Measurements from ENCODE around the gene RELN.

Gene RELN

GRCh38 chr7:103989785-103990767 is 618 bp upstream of the RELN start:
- DNase-seq (ENCODE audit: low read depth) = no peak

GRCh38 chr7:103988468-103989199 is 824 bp downstream of the RELN start:
- no peak for DNase-seq (ENCODE audit: low read depth)

- no peak for DNase-seq (ENCODE audit: low read depth)
These were observed 2.0 kb downstream of the RELN start for GRCh38 chr7:103987451-103987850.

- no peak for DNase-seq (ENCODE audit: low read depth)
These were observed 3.8 kb downstream of the RELN start for GRCh38 chr7:103985565-103986126.

GRCh38 chr7:103984050-103984449 is 5.4 kb downstream of the RELN start:
- DNase-seq (ENCODE audit: low read depth) = no peak

- no peak for DNase-seq (ENCODE audit: low read depth)
These were observed 6.1 kb downstream of the RELN start for GRCh38 chr7:103983201-103983977.

- no peak for DNase-seq (ENCODE audit: low read depth)
These were observed 8.4 kb downstream of the RELN start for GRCh38 chr7:103981003-103981423.

GRCh38 chr7:103972779-103973434 is 16.6 kb downstream of the RELN start:
- DNase-seq (ENCODE audit: low read depth) = no peak

- no peak for DNase-seq (ENCODE audit: low read depth)
These were observed 22.1 kb downstream of the RELN start for GRCh38 chr7:103967401-103967800.

- DNase-seq (ENCODE audit: low read depth) = no peak
These were observed 22.7 kb downstream of the RELN start for GRCh38 chr7:103966593-103967277.

GRCh38 chr7:103964269-103964668 is 25.2 kb downstream of the RELN start:
- no peak for DNase-seq (ENCODE audit: low read depth)

- no peak for DNase-seq (ENCODE audit: low read depth)
These were observed 27.4 kb downstream of the RELN start for GRCh38 chr7:103962070-103962469.

GRCh38 chr7:103958284-103958818 is 31.1 kb downstream of the RELN start:
- DNase-seq (ENCODE audit: low read depth) = no peak

GRCh38 chr7:103955985-103956384 is 33.5 kb downstream of the RELN start:
- no peak for DNase-seq (ENCODE audit: low read depth)

GRCh38 chr7:103952408-103952807 is 37.0 kb downstream of the RELN start:
- DNase-seq (ENCODE audit: low read depth) = no peak

- DNase-seq (ENCODE audit: low read depth) = no peak
These were observed 38.1 kb downstream of the RELN start for GRCh38 chr7:103951311-103951710.

- no peak for DNase-seq (ENCODE audit: low read depth)
These were observed 40.1 kb downstream of the RELN start for GRCh38 chr7:103949374-103949773.

- no peak for DNase-seq (ENCODE audit: low read depth)
These were observed 42.3 kb downstream of the RELN start for GRCh38 chr7:103947026-103947655.

GRCh38 chr7:103944230-103944900 is 45.1 kb downstream of the RELN start:
- DNase-seq (ENCODE audit: low read depth) = no peak

All from HS-5 (cell line).